Loucy (cell line): ENCODE measurements around the gene RAB26.

Experiments
- CTCF ChIP-seq: fragments of 200-600 bp; sonication (generic); conservative IDR thresholded peaks from 2 replicates; pipeline ENCODE4 v1.5.1; 2014; ENCODE audit warnings: mild to moderate bottlenecking, antibody characterized with exemption, low read length
- EZH2phosphoT487 ChIP-seq: fragments of 200-600 bp; IDR thresholded peaks from 2 replicates; pipeline ENCODE4 v1.6.1; 2018; ENCODE audit warnings: antibody characterized with exemption, mild to moderate bottlenecking, moderate library complexity, borderline replicate concordance

GRCh38 chr16:2159175-2159838 lies 10.9 kb downstream of the RAB26 start:
- TF ChIP-seq CTCF (no peak), EZH2phosphoT487 (no peak)
